ENCODE data around the gene ZSCAN22. TPM values are rescaled to one million over a fixed set of nuclear protein-coding genes. Genes with fewer than 3 reads are reported as not detected.

The ZSCAN22 gene
- total RNA-seq, 4 donors from 2014 or later = 2.4 to 4.8 (median 2.9) TPM

DNA sequence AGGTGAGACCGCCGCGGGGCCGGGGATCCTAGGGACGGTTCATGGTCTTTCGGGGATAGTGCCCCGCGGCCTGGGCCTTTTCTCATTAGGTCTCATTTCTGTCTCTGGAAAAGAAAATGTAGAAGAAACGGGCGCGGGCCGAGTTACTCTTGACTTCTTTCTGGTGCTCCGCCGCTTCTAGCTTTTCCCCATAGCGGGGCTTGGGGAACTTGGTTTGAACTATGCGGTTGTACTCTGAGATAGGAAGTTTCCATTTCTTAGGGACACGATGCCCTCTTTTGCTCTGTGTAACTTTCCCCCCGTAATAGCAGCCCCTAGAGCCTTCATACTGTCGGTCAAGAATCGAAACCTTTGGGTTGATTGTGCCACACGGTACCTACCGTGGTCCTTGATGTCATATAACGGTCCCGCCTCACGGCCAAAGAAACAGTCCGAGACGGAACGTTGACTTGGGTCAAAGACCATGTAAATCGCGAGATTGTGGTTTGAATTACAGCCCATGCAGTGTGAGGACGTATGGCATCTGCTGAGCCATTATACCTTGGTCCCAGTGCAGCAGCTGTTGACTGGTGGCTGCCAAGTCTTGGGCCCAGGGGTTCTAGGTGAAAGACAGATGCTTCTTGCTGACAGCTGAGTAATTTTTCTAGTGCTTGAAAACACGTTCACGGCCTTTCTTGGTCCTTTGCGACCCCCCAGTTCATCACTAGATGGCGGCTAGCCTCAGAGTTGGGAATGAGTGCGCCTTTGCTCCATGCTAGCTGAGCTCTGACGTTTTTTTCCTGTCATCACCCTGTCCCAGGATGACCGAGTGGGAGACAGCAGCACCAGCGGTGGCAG, 60.8 kb downstream of the ZSCAN22 start:
- H3K4me3 ChIP-seq = peak overlapping the region; percentile 64
- peaks cover 3 to 59% (median 17%) of the 10 kb centered on the region in 3 donors for H3K4me1 ChIP-seq
- no peaks in the 10 kb centered on the region for H3K27me3 ChIP-seq
- TF ChIP-seq POLR2A (IDR thresholded peaks at IDR 0.05) (no peak), EP300 (IDR thresholded peaks at IDR 0.05) (no peak), POLR2AphosphoS5 (IDR thresholded peaks at IDR 0.05) (no peak)
- TF ChIP-seq, protein P1, sequence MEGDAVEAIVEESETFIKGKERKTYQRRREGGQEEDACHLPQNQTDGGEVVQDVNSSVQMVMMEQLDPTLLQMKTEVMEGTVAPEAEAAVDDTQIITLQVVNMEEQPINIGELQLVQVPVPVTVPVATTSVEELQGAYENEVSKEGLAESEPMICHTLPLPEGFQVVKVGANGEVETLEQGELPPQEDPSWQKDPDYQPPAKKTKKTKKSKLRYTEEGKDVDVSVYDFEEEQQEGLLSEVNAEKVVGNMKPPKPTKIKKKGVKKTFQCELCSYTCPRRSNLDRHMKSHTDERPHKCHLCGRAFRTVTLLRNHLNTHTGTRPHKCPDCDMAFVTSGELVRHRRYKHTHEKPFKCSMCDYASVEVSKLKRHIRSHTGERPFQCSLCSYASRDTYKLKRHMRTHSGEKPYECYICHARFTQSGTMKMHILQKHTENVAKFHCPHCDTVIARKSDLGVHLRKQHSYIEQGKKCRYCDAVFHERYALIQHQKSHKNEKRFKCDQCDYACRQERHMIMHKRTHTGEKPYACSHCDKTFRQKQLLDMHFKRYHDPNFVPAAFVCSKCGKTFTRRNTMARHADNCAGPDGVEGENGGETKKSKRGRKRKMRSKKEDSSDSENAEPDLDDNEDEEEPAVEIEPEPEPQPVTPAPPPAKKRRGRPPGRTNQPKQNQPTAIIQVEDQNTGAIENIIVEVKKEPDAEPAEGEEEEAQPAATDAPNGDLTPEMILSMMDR (IDR thresholded peaks at IDR 0.05) = no peak
- H3K9me3 ChIP-seq = no peaks in the 10 kb centered on the region
- 0 to 13% methylated on average over 8 to 12 of the region's 39 CpGs for WGBS, 2 donors (ENCODE audit: low coverage in 1 of 2)
- H3K27ac ChIP-seq = peak overlapping the region; percentile 18 to 98 (median 94)
- no peak for ATAC-seq
- peaks cover 0 to 45% of the 10 kb centered on the region in 2 donors for H3K36me3 ChIP-seq

DNA sequence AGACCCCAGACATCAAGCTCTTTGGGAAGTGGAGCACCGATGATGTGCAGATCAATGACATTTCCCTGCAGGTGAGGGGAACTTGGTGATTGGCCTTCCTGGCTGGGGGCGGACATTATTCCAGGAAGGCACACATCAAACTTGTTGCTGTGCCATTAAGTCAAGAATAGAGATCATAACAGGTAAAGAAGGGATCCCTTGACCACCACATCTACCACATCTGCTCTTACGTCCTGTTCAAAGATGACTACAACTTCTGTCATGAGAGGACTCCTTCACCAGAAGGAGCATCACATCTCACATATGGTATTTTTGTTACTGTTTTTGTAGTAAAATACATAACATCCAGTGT, 61.4 kb downstream of the ZSCAN22 start:
- H3K27me3 ChIP-seq = no peaks in the 10 kb centered on the region
- peak overlapping the region in 1 of 2 donors; percentile 64 for H3K4me3 ChIP-seq
- TF ChIP-seq POLR2A (IDR thresholded peaks at IDR 0.05) = no peak
- no peak for TF ChIP-seq EP300 (IDR thresholded peaks at IDR 0.05)
- TF ChIP-seq, protein P1 (IDR thresholded peaks at IDR 0.05) = no peak
- TF ChIP-seq POLR2AphosphoS5 (IDR thresholded peaks at IDR 0.05) = no peak

More for the DNA sequence above, 61.4 kb downstream of the ZSCAN22 start:
- Histone ChIP-seq H3K4me1 (peaks cover 3 to 57% (median 17%) of the 10 kb centered on the region in 3 donors), H3K36me3 (peaks cover 0 to 51% of the 10 kb centered on the region in 2 donors), H3K27ac (no peak overlapping the region), H3K9me3 (no peaks in the 10 kb centered on the region)
- WGBS, 2 donors (ENCODE audit: low coverage in 1 of 2) = 58 to 75% methylated on average over 1 to 3 of the region's 3 CpGs
- ATAC-seq = no peak

Small RNAs within 50 kb of the gene (small RNA-seq; reads per million reads assigned to genes)
- gene MIR4754 (0 reads per million in 4 donors), gene MIR6806 (0 to 0.36 (median 0) reads per million in 4 donors), gene RNA5SP473 (0 to 4.9 (median 0.43) reads per million in 4 donors)

Other genes starting within 250 kb of the ZSCAN22 start
- gene ZSCAN18, start 228.8 kb upstream of the ZSCAN22 start, total RNA-seq = 100 to 1,000 TPM in 3 of 4 donors, 10 to 100 TPM in 1; 82.4 to 144 (median 123) TPM
- 10 to 100 TPM in 2 of 4 donors, 1 to 10 TPM in 2; 8.4 to 14.8 (median 11.7) TPM for gene ZNF329, start 176.2 kb upstream of the ZSCAN22 start, total RNA-seq
- gene ZNF274, start 143.9 kb upstream of the ZSCAN22 start, total RNA-seq = 10 to 100 TPM; 17.0 to 23.5 (median 18.6) TPM
- 10 to 100 TPM; 25.4 to 54.6 (median 34.6) TPM for gene ZNF544, start 98.1 kb upstream of the ZSCAN22 start, total RNA-seq
- gene ZNF8, start 48.0 kb upstream of the ZSCAN22 start, total RNA-seq = 10 to 100 TPM in 2 of 4 donors, 1 to 10 TPM in 2; 5.6 to 11.6 (median 9.5) TPM
- gene ERVK3-1, start 21.6 kb upstream of the ZSCAN22 start, total RNA-seq = 10 to 100 TPM; 31.7 to 67.2 (median 41.5) TPM
- gene A1BG, start 26.5 kb downstream of the ZSCAN22 start, total RNA-seq = 10 to 100 TPM in 1 of 4 donors, 1 to 10 TPM in 3; 2.3 to 20.7 (median 7.5) TPM
- gene ZNF497, start 35.8 kb downstream of the ZSCAN22 start, total RNA-seq = 1 to 10 TPM in 3 of 4 donors, under 1 TPM in 1; 0.77 to 2.2 (median 1.6) TPM
- gene ZNF837, start 54.0 kb downstream of the ZSCAN22 start, total RNA-seq = 1 to 10 TPM in 3 of 4 donors, under 1 TPM in 1; 0.99 to 3.7 (median 2.4) TPM
- gene RPS5, start 60.3 kb downstream of the ZSCAN22 start, total RNA-seq = 1,000 to 10,000 TPM in 3 of 4 donors, 100 to 1,000 TPM in 1; 841 to 2,040 (median 1,635) TPM
- 1 to 10 TPM in 1 of 4 donors, not detected in 3; 1.5 TPM for gene RNF225, start 68.7 kb downstream of the ZSCAN22 start, total RNA-seq
- 10 to 100 TPM; 10.9 to 17.6 (median 12.6) TPM for gene ZNF584, start 81.7 kb downstream of the ZSCAN22 start, total RNA-seq
- gene ZNF132, start 113.2 kb downstream of the ZSCAN22 start, total RNA-seq = 1 to 10 TPM; 4.1 to 8.6 (median 6.2) TPM
- 10 to 100 TPM in 1 of 4 donors, 1 to 10 TPM in 3; 4.3 to 12.8 (median 8.6) TPM for gene ZNF324B, start 124.6 kb downstream of the ZSCAN22 start, total RNA-seq
- gene ZNF324, start 140.1 kb downstream of the ZSCAN22 start, total RNA-seq = 10 to 100 TPM; 10.3 to 20.7 (median 18.1) TPM
- gene ZNF446, start 149.4 kb downstream of the ZSCAN22 start, total RNA-seq = 10 to 100 TPM; 11.2 to 25.4 (median 17.5) TPM
- gene SLC27A5, start 185.0 kb downstream of the ZSCAN22 start, total RNA-seq = 1 to 10 TPM; 2.6 to 7.4 (median 5.5) TPM
- 10 to 100 TPM in 3 of 4 donors, 1 to 10 TPM in 1; 9.8 to 14.0 (median 13.4) TPM for gene ZBTB45, start 192.8 kb downstream of the ZSCAN22 start, total RNA-seq
- 100 to 1,000 TPM; 171 to 274 (median 196) TPM for gene TRIM28, start 217.1 kb downstream of the ZSCAN22 start, total RNA-seq
- 100 to 1,000 TPM in 3 of 4 donors, 10 to 100 TPM in 1; 100.0 to 155 (median 126) TPM for gene CHMP2A, start 228.1 kb downstream of the ZSCAN22 start, total RNA-seq
- 10 to 100 TPM; 28.1 to 43.6 (median 37.8) TPM for gene UBE2M, start 231.6 kb downstream of the ZSCAN22 start, total RNA-seq
- 10 to 100 TPM; 13.4 to 43.7 (median 22.4) TPM for gene MZF1, start 246.3 kb downstream of the ZSCAN22 start, total RNA-seq

Measured in gastroesophageal sphincter (tissue), 4 donors.